GM12891 (cell line): ENCODE data around the gene TRPV4.
A peak's percentile ranks its signal among the peaks of the same experiment; 100 is the strongest.
"Not testable (repeated sequence)": the region's sequence is repeated elsewhere in the genome, so short reads cannot be mapped to it uniquely, and the experiment has no call there.

Experiments used
- DNase-seq: peaks from one replicate; pipeline ENCODE4 v3.0.0; 2011; ENCODE audit warnings: low spot score; ENCODE audit not compliant: insufficient read length
- FAIRE-seq: peaks from 2 replicates; lab custom pipeline; 2011; peaks lifted over from hg19 to GRCh38; lab: Jason Lieb, UNC
- PAX5 ChIP-seq: IDR thresholded peaks from 2 replicates; pipeline ENCODE4 v1.6.1; 2011; ENCODE audit warnings: low read length, moderate library complexity, mild to moderate bottlenecking; ENCODE audit not compliant: insufficient read depth, severe bottlenecking
- POLR2A ChIP-seq: IDR thresholded peaks from 2 replicates; pipeline ENCODE4 v1.6.1; 2011; ENCODE audit warnings: low read depth, low read length, control low read depth
- POLR2AphosphoS5 ChIP-seq: IDR thresholded peaks from 2 replicates; pipeline ENCODE4 v1.6.1; 2011; ENCODE audit warnings: low read depth, low read length, control low read depth
- POU2F2 ChIP-seq: IDR thresholded peaks from 2 replicates; pipeline ENCODE4 v1.6.1; 2011; ENCODE audit warnings: low read depth, mild to moderate bottlenecking, control low read depth, low read length, moderate library complexity
- SPI1 ChIP-seq: IDR thresholded peaks from 2 replicates; pipeline ENCODE4 v1.6.1; 2011; ENCODE audit warnings: low read depth, low read length, control low read depth
- TAF1 ChIP-seq: IDR thresholded peaks from 2 replicates; pipeline ENCODE4 v1.6.1; 2011; ENCODE audit warnings: low read depth, low read length, control low read depth

TRPV4 gene

DNA sequence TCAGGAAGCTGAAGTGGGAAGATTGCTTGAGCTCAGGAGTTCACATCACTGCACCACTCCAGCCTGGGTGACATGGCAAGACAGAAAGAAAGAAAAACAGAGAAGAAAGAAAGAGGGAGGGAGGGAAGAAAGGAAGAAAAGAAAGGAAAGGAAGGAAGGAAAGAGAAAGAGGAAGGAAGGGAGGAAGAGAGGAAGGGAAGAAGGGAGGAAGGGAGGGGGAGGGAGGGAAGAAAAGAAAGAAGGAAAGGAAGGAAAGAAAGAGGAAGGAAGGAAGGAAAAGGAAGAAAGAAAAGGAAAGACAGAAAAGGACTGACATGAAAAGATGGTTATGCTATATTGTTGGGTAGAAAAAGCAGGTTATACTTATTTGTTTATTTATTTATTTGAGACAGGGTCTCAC, 43.2 kb upstream of the TRPV4 start:
- FAIRE-seq (no peak), DNase-seq (no peak)
- no peak for TF ChIP-seq POLR2A
- TF ChIP-seq PAX5, result no peak
- no peak for TF ChIP-seq SPI1
- TF ChIP-seq POLR2AphosphoS5, result no peak
- no peak for TF ChIP-seq POU2F2

DNA sequence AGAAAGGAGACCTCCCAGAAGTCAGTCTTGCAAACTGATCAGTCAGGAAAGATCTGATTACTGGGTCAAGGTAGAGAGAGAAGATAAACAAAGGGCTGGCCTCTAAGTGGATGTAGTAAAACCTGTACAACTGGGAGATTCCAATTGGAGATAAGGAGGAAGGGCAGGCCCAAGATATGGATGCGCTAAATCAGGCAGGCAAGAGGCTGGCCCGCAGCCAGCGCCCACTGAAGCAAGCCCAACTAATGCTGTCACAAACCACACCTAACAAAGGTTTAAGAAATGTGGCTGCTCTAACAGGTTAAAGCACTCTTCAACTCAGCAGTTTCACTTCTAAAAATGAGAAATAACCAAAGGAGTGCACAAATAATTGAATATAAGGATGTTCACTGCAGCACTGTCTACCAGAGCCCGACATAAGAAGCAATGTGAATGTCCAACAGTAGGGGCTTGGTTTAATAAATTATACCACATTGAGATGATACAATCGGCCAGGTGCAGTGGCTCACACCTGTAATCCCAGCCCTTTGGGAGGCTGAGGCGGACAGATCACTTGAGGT, 42.5 kb upstream of the TRPV4 start:
- peak; percentile 87 for FAIRE-seq
- TF ChIP-seq SPI1 (peak; percentile 33; the same call in 1 of the 2 replicates), TAF1 (no peak), PAX5 (no peak)
- peak; percentile 39 for DNase-seq

DNA sequence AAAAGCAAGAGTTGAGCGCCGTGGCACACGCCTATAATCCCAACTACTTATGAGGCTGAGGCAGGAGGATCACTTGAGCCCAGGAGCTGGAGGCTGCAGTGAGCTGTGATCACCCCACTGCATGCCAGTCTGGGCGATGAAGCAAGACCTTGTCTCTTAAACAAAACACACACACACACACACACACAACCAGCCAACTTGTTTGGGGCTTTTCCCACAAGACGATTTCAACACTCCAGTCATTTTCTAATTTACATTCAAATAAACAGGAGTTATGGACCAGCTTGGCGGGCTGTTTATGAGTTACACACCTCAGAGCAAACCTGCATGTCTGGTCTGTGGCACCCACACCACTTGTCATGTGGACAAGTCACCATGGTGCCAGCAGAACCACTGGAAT, 40.5 kb upstream of the TRPV4 start:
- DNase-seq (no peak), FAIRE-seq (no peak)
- TF ChIP-seq POU2F2 (no peak), SPI1 (no peak), TAF1 (no peak), POLR2A (no peak)

DNA sequence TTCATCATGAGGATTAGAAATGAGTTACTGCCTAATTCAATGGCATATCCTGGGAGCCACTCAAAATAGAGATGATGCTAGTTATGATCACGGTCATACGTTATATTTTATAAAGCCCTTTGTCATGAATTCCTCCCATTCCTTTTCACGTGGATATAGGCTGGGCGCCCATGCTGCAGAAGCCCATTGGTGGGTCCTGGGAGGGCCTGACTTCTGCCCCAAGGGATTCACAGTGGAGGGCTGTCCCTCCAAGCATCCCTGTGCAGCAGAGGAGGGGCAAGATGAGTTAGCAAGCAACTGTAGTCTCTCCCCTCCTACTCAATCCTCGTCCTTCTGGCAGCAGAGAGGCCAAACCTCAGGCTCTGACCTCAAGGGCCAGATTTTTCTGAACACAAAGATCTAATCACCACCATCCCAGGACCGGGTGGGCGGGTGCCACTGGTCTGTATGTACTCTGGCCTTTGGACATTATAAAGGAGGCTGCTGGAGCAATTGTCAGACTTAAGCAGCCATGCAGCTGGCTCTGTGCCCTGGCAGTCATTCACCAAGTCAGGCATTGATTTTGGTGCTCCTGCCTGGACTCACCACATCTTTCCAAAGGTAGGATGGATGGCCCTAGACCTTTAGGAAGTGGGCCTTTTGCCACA, 38.6 kb upstream of the TRPV4 start:
- FAIRE-seq (no peak), DNase-seq (no peak)
- TF ChIP-seq SPI1 (no peak), PAX5 (no peak), POU2F2 (no peak), POLR2A (no peak), TAF1 (no peak), POLR2AphosphoS5 (no peak)

DNA sequence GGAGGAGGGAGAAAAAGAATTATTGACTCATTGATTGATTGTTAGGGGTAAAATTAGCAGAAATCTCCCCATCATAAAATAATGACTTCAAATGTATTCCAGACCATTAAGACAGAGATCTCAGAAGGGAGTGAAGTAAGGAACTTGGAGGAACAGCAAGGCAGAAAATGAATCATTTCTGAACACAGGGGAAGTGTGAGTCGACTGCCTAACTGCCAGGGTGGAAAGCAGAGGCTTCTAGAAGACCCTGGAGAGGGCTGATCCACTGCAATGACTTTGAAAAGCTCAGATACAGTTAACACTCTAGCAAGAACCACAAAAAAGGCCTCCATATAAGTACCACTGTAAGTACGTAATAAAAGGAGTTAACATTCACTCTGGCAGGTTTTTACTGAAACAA, 37.5 kb upstream of the TRPV4 start:
- DNase-seq (no peak), FAIRE-seq (no peak)
- no peak for TF ChIP-seq PAX5

DNA sequence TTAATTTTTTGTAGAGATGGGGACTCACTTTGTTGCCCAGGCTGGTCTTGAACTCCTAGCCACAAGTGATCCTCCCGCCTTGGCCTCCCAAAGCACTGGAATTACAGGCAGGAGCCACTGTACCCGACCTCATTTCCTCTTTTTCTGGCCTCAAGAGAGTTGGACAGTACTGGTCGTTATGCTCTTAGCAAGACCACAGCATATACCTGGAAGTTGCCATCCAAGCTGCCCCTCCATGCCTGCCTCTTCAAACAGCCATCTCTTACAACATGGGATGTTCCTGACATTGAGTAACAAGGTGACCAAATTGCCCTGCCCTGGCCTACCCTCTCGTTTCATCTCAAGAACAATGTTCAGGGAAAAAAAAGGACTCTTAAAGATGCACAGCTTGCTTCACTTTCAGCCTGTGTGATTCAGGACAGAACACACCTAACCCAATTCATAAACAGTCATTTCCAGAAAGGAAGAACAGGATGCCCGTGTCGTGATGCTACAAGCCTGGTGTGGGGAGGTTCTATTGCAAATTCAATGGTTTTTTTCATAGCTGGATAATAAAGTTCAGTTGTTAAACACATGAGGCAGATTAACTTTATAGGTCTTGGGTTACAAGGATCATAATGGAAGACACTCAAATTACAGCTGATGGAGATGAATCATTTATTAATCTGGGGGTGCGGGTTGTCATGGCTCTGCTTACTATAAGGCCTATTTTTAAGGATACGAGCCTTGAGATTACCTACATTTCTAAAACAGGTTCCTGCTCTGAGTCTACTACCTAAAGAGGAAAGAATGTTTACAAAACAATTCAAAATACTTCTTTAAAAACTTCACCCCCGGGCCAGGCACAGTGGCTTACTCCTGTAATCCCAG, 35.2 kb upstream of the TRPV4 start:
- no peak for FAIRE-seq
- 0 out of 2 replicates have a peak, but pooled peaks have one; percentile 21 for TF ChIP-seq SPI1
- TF ChIP-seq POLR2A, result no peak
- no peak for DNase-seq

DNA sequence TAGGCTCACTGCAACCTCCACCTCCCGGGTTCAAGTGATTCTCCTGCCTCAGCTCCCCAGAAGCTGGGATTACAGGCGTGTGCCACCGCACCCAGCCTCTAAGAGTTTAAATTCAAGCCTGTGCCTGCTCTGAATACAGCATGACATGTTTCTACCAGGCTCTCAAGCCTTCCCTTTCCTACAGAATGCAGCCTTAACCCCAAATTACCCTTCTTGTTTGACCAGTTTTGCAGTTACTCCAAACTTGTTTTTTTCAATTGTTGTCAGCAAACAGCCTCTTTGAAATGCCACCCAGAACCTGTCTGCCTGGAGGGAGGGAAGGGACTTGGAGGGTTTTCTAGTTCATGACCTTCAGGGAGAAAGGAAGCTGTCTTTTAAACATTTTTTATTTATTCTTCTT, 31.7 kb upstream of the TRPV4 start:
- TF ChIP-seq POLR2A, result no peak
- no peak for TF ChIP-seq SPI1
- TF ChIP-seq POU2F2, result no peak
- no peak for TF ChIP-seq TAF1
- no peak for TF ChIP-seq PAX5
- no peak for TF ChIP-seq POLR2AphosphoS5
- FAIRE-seq (no peak), DNase-seq (no peak)

DNA sequence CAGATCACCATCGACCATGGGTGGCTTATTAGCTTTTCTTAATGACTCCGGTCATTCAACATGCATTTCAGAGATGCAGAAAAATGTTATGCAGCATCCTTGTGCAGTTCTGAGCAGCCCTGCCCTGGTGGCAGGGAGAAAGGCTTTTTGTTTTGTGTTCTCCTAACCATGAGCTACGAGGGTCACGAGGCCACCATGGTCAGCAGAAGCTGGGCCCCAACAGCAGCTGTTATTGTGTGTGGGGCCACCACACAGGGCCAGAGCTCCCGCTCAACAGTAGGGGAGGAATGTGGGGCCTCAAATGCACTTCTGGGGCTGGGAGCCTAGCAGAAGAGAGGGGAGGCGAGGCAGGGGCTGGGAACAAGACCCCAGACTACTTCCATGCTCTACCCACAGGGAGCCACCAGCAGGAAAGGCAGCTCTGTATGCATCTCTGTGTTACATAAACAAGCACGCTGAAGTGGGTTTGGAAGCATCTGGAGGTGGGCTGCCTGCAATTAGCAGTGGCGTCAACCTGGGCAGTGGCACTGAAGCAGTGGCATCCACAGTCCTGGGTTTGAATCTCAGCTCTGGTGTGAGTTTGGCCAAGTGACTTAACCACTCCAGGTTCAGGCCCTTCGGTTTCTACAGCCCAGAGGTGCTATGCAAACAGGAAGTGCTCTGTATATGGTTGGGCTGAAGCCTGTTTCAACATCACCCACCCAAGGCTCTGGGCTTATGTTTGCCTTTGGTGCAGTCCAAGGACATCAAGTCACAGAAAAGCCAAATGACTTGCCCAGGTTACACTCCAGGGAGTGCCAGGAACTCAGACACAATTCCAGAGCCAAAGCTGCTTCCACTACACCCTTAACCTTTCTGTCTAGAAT, 30.9 kb upstream of the TRPV4 start:
- FAIRE-seq, result no peak
- no peak for DNase-seq
- TF ChIP-seq POU2F2 (no peak), PAX5 (no peak), POLR2A (no peak), TAF1 (no peak), SPI1 (peak; percentile 71), POLR2AphosphoS5 (no peak)

DNA sequence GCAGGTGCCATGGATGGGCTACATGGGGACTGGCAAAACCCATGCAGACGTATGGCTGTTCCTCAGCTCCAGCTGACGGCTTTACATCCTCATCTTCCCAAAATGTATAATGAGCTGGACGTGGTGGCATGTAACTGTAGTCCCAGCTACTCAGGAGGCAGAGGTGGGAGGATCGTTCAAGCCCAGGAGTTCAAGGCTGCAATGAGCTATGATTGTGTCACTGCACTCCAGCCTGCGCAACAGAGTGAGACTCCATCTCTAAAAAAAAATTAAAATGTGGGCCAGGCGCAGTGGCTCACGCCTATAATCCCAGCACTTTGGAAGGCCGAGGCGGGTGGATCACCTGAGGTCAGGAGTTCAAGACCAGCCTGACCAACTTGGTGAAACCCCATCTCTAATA, 29.3 kb upstream of the TRPV4 start:
- FAIRE-seq, result not testable (repeated sequence)

More for the DNA sequence above, 29.3 kb upstream of the TRPV4 start:
- not testable (repeated sequence) for DNase-seq
